ENCODE data around the gene NKAIN4.

The NKAIN4 gene

DNA sequence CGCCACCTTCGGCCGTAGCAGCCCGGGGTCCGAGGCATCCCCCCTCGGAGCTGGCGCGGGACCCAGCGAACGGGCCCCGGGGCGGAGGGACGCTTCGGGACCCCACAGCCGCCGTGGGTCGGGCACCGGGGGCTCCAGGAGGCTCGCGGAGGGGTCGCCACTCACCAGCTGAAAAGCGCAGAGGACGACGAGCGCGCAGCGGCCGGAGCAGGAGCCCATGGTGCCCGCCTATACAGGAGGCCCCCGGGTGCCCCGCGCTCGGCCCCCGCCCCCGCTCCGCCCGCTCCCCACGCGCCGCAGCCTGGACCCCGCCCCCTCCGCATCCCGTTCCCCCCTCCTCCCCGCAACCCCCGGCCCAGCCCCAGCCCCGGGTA lies at the start of gene NKAIN4:
Gene NKAIN4, minus strand, starts transcription at position 232 of the 374 bp plus-strand sequence. Its CDS starts 13 bp downstream, at position 219.
- no peak for DNase-seq (ENCODE audit: low read depth in 2 of 2)
- H3K4me3 ChIP-seq (replicated peaks in 1 of 2; ENCODE audit: low read depth in 2 of 2, low read length in 2 of 2) = no peak within 1 kb of the TSS
- TF ChIP-seq, protein P1, sequence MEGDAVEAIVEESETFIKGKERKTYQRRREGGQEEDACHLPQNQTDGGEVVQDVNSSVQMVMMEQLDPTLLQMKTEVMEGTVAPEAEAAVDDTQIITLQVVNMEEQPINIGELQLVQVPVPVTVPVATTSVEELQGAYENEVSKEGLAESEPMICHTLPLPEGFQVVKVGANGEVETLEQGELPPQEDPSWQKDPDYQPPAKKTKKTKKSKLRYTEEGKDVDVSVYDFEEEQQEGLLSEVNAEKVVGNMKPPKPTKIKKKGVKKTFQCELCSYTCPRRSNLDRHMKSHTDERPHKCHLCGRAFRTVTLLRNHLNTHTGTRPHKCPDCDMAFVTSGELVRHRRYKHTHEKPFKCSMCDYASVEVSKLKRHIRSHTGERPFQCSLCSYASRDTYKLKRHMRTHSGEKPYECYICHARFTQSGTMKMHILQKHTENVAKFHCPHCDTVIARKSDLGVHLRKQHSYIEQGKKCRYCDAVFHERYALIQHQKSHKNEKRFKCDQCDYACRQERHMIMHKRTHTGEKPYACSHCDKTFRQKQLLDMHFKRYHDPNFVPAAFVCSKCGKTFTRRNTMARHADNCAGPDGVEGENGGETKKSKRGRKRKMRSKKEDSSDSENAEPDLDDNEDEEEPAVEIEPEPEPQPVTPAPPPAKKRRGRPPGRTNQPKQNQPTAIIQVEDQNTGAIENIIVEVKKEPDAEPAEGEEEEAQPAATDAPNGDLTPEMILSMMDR (IDR thresholded peaks at IDR 0.05; ENCODE audit: low read depth, low read length) = no peak

DNA sequence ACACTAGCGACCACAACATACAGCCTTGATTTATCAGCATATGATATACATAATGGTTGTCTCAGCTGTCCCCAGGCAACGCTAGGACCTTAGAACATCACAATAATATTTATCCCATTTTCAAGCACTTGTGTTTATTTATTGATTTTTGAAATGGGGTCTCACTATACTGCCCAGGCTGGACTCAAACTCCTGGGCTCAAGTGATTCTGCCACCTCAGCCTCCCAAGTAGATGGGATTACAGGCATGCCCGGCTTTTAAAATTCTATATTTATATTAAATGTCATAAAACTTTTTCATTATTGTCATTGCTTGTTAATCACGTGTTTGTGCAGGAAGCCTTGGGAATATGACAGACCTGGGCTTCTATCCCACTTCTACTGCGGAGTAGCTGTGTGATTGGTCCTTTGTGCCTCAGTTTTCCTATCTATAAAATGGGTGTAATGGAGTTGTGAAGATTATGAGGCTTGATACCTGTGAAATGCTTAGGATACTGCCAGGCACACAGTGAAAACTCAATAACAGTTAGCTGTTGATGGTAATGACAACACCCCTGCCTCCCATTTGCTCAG lies 48.9 kb upstream of the NKAIN4 start:
- H3K4me3 ChIP-seq (replicated peaks in 1 of 2; ENCODE audit: low read depth in 2 of 2, low read length in 2 of 2) = no peak overlapping the region
- TF ChIP-seq, protein P1 (IDR thresholded peaks at IDR 0.05; ENCODE audit: low read depth, low read length) = no peak
- DNase-seq (ENCODE audit: low read depth in 2 of 2) = no peak

DNA sequence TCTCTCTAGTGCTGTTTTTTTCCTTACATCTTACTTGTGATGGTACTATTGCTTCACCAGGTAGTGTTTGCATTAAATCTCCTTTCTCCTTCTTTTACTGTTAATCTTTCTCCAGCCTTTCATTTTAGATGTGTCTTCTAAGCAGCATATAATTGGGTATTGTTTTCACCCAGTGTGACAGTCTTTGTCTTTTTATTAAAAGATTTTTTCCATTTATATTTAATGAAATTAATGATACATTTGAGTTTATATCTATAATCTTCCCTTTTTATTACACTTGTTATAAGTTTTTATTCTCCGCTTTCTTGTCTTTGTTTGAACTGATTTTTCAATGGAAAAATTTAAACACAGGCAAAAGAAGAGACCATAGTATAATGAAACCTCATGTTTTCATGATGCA lies 47.4 kb upstream of the NKAIN4 start:
- no peak overlapping the region for H3K4me3 ChIP-seq (replicated peaks in 1 of 2; ENCODE audit: low read depth in 2 of 2, low read length in 2 of 2)
- TF ChIP-seq, protein P1 (IDR thresholded peaks at IDR 0.05; ENCODE audit: low read depth, low read length) = no peak
- no peak for DNase-seq (ENCODE audit: low read depth in 2 of 2)

DNA sequence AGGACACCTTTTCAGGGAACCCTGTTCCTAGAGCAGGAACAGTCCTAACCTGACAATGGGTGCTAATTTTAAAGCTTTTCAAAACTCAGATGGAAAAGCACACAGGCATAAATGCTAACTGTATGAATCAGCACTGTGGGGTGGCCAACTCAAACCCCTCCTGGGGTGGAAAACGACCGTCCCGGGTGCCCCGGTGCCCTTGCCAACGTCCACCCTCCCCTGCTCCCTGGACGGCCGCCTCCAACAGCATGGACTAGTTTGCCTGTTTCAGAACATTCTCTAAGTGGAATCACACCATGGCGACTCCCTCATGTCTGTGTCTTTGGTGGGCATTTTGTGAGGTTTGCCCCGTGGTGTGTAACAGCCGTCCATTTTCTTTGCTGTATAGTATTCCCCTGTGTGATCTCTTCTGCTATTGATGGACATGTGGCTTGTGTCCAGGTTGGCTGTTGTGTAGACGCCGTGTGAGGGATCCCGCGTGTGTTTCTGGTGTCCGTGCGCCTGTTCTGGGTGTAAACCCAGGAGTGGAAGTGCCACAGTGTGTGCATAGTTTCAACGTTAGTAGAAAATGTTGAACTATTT lies 44.6 kb upstream of the NKAIN4 start:
- DNase-seq (ENCODE audit: low read depth in 2 of 2) = no peak
- no peak overlapping the region for H3K4me3 ChIP-seq (replicated peaks in 1 of 2; ENCODE audit: low read depth in 2 of 2, low read length in 2 of 2)
- TF ChIP-seq, protein P1 (IDR thresholded peaks at IDR 0.05; ENCODE audit: low read depth, low read length) = no peak

DNA sequence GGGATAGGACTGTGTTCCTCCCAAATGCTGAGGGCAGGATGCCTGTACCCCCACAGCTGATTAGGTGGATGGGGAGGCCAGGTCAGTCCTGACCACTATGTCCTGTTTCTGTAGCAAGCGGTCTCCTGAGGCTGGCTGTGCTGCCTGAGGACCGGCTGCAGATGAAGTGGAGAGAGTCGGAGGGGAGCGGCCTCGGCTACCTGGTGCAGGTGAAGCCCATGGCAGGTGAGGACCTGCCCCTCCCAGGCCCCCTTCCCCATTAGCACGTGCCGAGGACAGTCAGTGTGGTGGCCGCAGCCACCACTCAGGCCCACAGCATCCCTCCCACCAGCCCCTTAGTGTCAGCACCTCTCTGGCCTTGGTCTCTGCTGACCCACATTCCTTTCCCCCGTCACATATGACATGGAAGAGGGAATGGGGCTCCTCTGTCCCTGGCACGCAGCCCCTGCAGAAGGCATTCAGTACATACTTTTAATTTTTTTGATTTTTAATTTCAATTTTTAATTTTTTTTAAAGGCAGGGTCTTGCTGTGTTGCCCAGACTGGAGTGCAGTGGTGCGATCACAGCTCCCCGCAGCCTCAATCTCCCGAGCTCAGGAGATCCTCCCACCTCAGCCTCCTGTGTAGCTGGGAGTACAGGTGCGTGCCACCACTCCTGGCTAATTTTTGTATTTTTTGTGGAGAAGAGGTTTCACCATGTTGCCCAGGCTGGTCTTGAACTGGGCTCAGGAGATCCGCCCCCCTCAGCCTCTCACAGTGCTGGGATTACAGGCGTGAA lies 43.7 kb upstream of the NKAIN4 start:
- DNase-seq (ENCODE audit: low read depth in 2 of 2) = no peak
- TF ChIP-seq, protein P1 (IDR thresholded peaks at IDR 0.05; ENCODE audit: low read depth, low read length) = no peak

DNA sequence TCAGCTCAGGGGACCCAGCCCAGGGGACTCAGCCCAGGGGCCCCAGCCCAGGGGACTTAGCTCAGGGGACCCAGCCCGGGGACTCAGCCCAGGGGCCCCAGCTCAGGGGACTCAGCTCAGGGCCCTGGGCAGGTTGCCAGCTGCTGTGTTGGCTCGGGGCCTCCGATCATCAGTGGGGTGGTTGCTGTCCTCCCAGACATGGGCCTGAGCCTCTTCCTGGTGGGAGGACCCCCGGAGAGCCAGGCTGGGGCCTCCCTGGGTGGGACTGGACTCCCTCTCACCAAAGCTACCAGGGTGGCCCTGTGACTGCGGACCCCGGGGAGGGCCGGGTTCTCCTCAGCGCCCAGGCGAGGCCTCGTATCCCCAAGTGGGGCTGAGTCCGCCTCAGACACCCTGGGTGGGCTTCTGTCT lies 43.1 kb upstream of the NKAIN4 start:
- TF ChIP-seq, protein P1 (IDR thresholded peaks at IDR 0.05; ENCODE audit: low read depth, low read length) = no peak
- DNase-seq (ENCODE audit: low read depth in 2 of 2) = no peak
- no peak overlapping the region for H3K4me3 ChIP-seq (replicated peaks in 1 of 2; ENCODE audit: low read depth in 2 of 2, low read length in 2 of 2)

More for the DNA sequence above, 43.7 kb upstream of the NKAIN4 start:
- no peak overlapping the region for H3K4me3 ChIP-seq (replicated peaks in 1 of 2; ENCODE audit: low read depth in 2 of 2, low read length in 2 of 2)

All from cardiac fibroblast (primary cell).